ENCODE data around the gene LONP2.
"Not testable (repeated sequence)": the region's sequence is repeated elsewhere in the genome, so short reads cannot be mapped to it uniquely, and the experiment has no call there.

Gene LONP2

DNA sequence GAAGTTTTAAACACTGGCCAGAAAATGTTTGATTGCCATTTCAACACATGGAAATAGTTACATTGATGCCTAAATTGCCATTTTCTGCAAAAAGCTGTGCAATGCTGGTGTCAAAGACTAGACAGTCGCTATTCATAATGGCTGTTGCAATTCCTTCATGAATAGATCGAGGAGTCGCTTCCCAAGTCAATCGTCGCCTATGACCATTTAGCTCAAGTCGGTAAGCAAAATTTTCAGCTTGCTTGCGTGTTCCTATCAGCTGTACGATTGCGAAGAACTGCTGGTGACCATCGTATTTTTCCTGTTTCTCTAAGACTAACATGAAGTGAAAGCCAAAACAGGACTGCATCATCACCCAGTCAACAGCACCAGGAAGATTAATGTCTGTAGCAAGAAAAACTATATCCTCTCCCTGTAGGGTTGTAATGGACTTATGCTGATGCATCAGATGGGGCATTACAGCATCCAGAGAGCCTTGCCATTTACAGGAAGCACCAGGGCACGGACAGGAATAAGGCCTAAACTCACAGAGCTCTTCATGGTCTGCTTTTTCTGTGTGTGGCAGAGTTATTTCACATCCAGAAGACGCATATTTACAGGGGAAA is 117.5 kb downstream of the LONP2 start:
- DNase-seq (ENCODE audit: insufficient read length, low spot score): no peak
- no peak for FAIRE-seq

GRCh38 chr16:48365025-48365600 is 121.0 kb downstream of the LONP2 start:
- FAIRE-seq (no peak), DNase-seq (ENCODE audit: insufficient read length, low spot score) (no peak)

DNA sequence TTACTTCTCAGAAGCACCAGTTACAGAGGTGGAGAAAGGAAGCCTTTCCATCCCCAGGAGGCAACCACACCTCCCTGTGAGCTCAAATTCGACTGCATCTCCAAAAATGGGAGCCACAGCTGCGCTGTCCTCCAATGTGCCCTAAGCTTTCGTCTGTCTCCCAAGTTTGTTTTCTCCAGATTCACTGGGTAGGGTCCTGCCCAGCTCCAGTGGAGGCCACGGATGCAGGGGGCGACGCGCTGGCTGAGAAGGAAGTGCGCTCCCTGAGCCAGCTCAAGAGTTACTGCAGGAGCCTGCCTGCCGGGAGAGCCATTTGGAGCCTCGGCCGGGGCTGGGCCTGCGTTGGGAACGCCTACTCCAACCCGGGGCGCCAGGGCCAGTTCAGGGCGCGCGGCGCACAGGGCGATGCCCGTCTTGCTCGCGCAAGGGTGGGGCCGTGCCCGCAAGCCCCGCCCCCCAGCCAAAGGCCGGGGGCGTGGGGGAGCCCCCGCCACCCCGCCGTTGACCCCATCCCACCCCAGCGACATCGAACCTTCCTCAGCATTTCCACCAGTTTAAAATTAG is 121.6 kb downstream of the LONP2 start:
- FAIRE-seq (peak; percentile 9), DNase-seq (ENCODE audit: insufficient read length, low spot score) (peak; percentile 73)

DNA sequence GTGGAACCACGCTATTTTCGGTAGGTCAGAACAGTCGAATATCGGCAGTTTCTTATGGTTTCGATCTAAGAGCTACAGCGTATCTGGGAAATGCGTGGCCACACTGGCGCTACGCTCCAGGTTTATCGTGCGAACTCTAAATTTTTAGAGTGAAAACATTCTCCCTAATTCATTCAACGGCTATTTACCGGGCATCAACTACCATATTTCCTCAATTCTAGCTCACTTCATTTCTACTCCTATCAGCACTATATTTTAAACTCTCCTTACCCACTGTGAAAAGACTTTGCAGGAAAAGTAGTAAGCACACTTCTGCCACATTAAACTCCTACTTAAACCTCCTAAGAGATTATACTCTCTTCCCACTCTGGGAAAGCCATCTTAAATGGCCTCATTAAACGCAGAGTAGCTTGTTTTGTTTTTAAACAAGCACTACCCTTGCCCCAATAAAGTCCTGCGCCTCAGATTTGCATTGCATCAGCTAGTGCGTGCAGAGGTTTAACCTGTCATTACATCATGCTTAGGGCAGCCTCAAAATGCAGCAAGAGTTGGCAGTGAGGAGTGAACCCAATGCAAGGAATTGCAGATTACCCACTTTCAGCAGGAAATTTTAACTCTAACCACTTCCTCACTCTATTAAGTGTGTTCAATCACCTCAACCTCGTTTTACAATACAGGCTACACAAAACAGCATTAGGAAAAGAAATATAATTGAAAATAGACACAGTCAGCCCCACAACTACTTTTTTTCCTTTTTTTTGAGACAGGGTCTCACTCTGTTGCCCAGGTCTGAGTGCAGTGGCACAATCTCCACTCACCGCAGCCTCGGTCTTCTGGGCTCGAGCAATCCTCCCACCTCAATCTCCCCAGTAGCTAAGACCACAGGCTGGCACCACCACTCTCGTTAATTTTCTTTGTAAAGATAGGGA is 122.3 kb downstream of the LONP2 start:
- peak; percentile 49 for DNase-seq (ENCODE audit: insufficient read length, low spot score)
- FAIRE-seq: no peak

DNA sequence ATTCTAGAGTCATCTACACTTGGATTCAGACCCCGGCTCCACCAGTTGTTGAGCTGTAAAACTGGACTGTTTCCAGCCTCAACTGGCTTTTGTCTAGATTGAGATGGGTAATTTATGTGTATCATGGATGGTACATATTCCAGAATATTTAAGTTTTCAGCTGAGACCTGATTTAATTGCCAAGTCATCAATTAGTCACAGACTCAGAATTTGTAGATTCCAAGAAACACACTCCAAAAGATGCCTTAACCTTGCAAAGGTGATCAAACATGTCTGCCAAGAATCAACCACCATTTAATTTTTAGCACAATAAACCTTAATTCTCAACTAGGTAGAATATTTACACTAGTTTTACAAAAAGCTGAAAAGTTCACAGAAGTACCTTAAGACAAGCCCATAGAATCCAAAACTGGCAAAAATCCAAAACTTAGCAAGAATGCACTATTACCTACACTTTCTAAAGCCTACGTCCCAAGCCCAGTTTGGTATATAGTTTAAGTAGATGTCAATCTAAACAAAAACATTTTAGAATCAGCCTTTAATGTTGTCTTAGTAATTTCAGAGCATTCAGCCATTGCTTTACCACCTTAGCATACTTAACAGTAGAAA is 123.4 kb downstream of the LONP2 start:
- no peak for FAIRE-seq
- DNase-seq (ENCODE audit: insufficient read length, low spot score): no peak

- FAIRE-seq (no peak), DNase-seq (ENCODE audit: insufficient read length, low spot score) (no peak)
Observed at GRCh38 chr16:48369765-48370164, 125.7 kb downstream of the LONP2 start.

DNA sequence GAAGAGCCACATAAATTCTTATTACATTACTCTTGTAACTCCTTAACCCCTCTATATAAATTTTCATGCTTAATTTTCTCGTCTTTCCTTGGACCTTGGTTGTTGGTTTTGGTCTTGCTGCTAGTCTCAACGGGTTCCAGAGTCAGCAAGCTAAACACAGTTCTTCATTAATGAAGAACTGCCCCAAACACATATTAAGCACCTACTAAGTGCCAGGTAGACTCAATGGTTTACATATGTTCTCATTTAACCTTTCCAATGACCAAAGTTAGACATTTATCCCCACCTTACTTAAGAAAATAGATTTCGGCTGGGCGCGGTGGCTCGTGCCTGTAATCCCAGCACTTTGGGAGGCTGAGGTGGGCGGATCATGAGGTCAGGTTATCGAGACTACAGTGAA is 126.1 kb downstream of the LONP2 start:
- FAIRE-seq (no peak), DNase-seq (ENCODE audit: insufficient read length, low spot score) (no peak)

GRCh38 chr16:48370668-48371392 is 126.7 kb downstream of the LONP2 start:
- DNase-seq (ENCODE audit: insufficient read length, low spot score); FAIRE-seq: not testable (repeated sequence)

- no peak for DNase-seq (ENCODE audit: insufficient read length, low spot score)
- FAIRE-seq: no peak
Observed at GRCh38 chr16:48371393-48371780, 127.3 kb downstream of the LONP2 start.

GRCh38 chr16:48372744-48373143 is 128.6 kb downstream of the LONP2 start:
- DNase-seq (ENCODE audit: insufficient read length, low spot score) (no peak), FAIRE-seq (no peak)

- FAIRE-seq: no peak
- no peak for DNase-seq (ENCODE audit: insufficient read length, low spot score)
Observed at GRCh38 chr16:48373258-48374029, 129.3 kb downstream of the LONP2 start.

DNA sequence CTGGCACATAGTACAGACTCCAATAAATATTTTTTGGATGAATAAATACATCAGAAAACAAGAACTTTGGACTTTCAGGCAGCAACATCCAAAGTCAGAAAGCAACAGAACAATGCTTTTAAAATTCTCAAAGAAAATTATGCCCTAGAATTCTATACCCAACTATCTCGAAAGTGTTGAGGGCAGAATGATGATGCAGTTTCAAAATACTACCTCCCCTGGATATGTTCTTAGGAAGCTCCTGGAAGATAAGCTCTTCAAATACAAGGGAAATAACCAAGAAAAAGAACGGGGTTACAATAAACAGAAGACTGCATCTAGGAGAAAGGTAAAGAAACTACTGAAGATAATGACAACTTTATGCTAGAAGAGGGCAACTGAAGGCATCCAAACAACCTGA is 130.2 kb downstream of the LONP2 start:
- DNase-seq (ENCODE audit: insufficient read length, low spot score) (no peak), FAIRE-seq (no peak)

DNA sequence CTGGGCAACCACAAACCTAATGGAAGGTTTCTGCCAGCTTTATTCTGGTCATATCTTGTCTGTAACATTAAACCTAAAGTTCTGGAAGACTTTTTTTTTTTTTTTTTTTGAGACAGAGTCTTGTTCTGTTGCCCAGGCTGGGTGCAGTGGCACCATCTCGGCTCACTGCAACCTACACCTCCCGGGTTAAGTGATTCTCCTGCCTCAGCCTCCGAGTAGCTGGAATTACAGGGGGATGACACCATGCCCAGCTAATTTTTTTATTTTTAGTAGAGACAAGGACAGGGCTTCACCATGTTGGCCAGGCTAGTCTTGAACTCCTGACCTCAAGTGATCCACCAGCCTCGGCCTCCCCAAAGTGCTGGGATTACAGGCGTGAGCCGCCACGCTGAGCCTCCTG is 133.2 kb downstream of the LONP2 start:
- DNase-seq (ENCODE audit: insufficient read length, low spot score); FAIRE-seq: not testable (repeated sequence)

DNA sequence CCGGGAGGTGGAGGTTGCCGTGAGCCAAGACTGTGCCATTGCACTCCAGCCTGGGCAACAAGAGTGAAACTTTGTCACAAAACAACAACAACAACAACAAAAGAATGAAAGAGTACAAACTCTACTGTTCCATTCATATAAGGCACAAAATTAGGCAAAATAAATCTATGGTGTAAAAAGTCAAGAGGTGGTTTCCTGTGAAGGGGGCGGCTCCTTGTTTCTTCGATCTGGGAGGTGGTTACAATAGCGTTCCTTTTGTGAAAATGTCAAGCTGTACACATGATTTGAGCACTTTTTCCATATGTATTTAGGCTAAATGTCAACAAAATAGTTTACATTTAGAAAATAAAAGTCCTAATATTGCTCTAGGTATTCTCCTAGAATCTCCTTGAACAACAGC is 134.2 kb downstream of the LONP2 start:
- DNase-seq (ENCODE audit: insufficient read length, low spot score): no peak
- no peak for FAIRE-seq

DNA sequence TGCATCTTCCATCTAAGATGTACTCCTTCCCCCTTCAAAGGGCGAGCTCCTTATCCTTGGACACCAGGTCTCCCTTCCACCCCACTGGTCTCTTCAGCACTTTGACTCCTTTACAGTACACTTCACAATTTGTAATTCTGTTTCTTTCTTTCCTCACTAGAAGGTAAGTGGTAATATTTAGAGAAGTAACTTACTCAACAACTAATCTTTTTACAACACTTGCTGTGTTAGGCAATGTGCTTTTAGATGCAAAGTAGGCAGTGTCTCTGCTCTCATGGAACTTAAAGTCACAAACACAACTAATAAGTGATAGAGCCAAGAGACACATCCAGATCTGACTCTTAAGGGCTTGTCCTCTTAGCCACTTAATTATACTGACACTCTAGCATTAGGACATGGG is 134.7 kb downstream of the LONP2 start:
- DNase-seq (ENCODE audit: insufficient read length, low spot score): no peak
- no peak for FAIRE-seq

GRCh38 chr16:48381201-48381600 is 137.1 kb downstream of the LONP2 start:
- FAIRE-seq (no peak), DNase-seq (ENCODE audit: insufficient read length, low spot score) (no peak)

DNA sequence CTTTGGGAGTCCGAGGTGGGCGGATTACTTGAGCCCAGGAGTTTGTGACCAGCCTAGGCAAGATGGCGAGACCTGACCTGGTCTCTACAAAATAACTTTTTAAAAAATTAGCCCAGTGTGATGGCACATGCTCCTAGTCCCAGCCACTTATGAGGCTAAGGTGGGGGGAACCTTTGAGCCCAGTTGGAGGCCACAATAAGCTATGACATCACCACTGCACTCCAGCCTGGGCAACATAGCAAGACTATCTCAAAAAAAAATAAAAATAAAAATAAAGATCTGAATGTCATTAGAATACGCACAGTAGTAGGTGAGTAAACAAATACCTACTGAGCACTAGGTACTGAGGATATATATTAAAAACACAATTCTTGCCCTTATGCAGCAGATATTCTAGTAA is 138.0 kb downstream of the LONP2 start:
- FAIRE-seq (no peak), DNase-seq (ENCODE audit: insufficient read length, low spot score) (no peak)

GRCh38 chr16:48383009-48383876 is 139.1 kb downstream of the LONP2 start:
- no peak for FAIRE-seq
- DNase-seq (ENCODE audit: insufficient read length, low spot score): no peak
